Right lobe of liver (tissue), 6 donors: Measurements from ENCODE around the gene ZC3H7A. TPM values are rescaled to one million over a fixed set of nuclear protein-coding genes. Genes with fewer than 3 reads are reported as not detected.
"Not testable (repeated sequence)": the region's sequence is repeated elsewhere in the genome, so short reads cannot be mapped to it uniquely, and the experiment has no call there.

Source experiments
- ATAC-seq, 4 donors: fragments of 200-7000 bp; cut with Tn5 transposase; one replicate each; pipeline ENCODE4 v1.9.1; 2020; ENCODE audit warnings: mild to moderate bottlenecking in 4 of 4, moderate library complexity in 4 of 4
- DNase-seq, 3 donors: peaks; one replicate each; pipeline ENCODE4 v3.0.0-alpha.2; 2020
- H3K27ac ChIP-seq, 3 donors: fragments of 200-600 bp; one replicate each; pipeline ENCODE4 v1.8.0; 2022
- H3K27me3 ChIP-seq, 2 donors: fragments of 200-600 bp; one replicate each; pipeline ENCODE4 v1.8.0; 2022
- H3K36me3 ChIP-seq, 4 donors: fragments of 200-600 bp; sonication (generic) in 1 of 4; one replicate each; pipeline versions ENCODE4 v1.5.1 to v1.8.0; 2017 to 2022; ENCODE audit warnings: control low read depth in 1 of 4
- H3K4me1 ChIP-seq, 4 donors: fragments of 200-600 bp; sonication (generic) in 1 of 4; one replicate each; pipeline versions ENCODE4 v1.5.1 to v1.8.0; 2017 to 2022; ENCODE audit warnings: control low read depth in 1 of 4
- H3K4me3 ChIP-seq, 3 donors: fragments of 200-600 bp; one replicate each; pipeline ENCODE4 v1.8.0; 2022
- H3K9me3 ChIP-seq, 4 donors: fragments of 200-600 bp; sonication (generic) in 1 of 4; one replicate each; pipeline versions ENCODE4 v1.5.1 to v1.8.0; 2017 to 2022; ENCODE audit warnings: control low read depth in 1 of 4
- CTCF ChIP-seq, 4 donors: fragments of 200-600 bp in 3 of 4; fragments of 450-650 bp in 1 of 4; IDR thresholded peaks; one replicate each; pipeline versions ENCODE4 v1.5.1 to v1.8.0; 2016 to 2022; ENCODE audit warnings: antibody characterized with exemption in 4 of 4, mild to moderate bottlenecking in 2 of 4
- POLR2A ChIP-seq: fragments of 450-650 bp; IDR thresholded peaks from one replicate; pipeline ENCODE4 v1.6.1; 2017; ENCODE audit warnings: antibody characterized with exemption, mild to moderate bottlenecking
- WGBS: methylation state at CpG from one replicate; pipeline ENCODE4 v1.1.6; 2018; ENCODE audit warnings: low coverage, low lambda C conversion rate; ENCODE audit not compliant: insufficient coverage; ENCODE audit errors: missing lambda C conversion rate; 5-methylcytosine and 5-hydroxymethylcytosine counted together
- intact Hi-C, 2 donors: fragments of 100-400 bp; cut with DNase I; formaldehyde crosslinking; loops; one replicate each; pipeline versions ENCODE4 v1.11.2 to v1.14.1; 2022
- total RNA-seq, 6 experiments: library from RNA; depleted of rRNA in 2 of 6; stranded (reverse); fragments of >200 nt in 2 of 6; fragmentation: NEBNext Ultra II Directional in 3 of 6; extraction: Animal tissue kit (Norgen Biotek cat#: 25700) in 3 of 6; gene quantifications; one replicate each; pipeline versions ENCODE4 v1.1.0 to v1.2.4, GENCODE V29; 2016 to 2023
- donor health status: DM: no; HTN: yes; CAD: no.
- donor health status: DM: no; HTN: no; CAD: no.
- donor health status: DM: no; HTN: no; CAD: no.
- donor health status: DM: no; HTN: yes; CAD: no.
- donor health status: DM: no; HTN: yes; CAD: no.

ZC3H7A gene
- total RNA-seq, 6 experiments from 2014 or later: 22.8 to 34.0 (median 26.9) TPM

DNA sequence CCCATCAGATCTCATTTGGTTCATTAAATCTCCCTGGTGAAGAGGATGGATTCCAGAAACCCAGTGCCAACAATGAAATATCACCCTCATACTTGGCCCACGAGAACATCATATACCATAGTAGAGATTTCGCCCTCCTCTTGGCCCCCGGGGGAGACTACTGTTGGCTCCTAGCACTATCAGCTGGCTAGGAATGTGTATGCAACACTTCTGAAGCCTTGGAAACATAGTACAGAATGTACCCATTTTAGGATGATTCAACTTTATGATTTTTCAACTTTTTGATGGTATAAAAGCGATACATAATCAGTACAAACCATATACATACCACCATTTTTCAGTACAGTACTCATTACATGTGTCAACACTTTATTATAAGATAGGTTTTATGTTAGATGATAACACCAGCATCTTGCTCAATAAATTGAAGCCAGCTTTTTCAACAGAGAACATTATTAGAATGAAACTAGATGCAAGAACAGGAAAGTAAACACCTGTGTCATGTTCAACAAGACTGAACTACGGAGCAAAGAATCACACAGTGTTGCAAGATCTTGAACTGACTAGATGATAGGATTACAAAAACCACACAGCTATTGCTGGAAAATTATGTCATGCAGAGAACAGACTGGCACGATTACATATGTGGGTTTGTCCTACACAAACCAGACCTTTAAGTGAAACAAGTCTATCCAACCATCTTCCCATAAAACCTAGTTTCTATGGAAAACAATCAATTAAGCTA is 37.1 kb upstream of the ZC3H7A start:
- peak overlapping the region; percentile 73 to 80 (median 74) for H3K27ac ChIP-seq
- ATAC-seq: peak; percentile 89 to 92 (median 91)
- intact Hi-C loops: no loop called here

GRCh38 chr16:11828696-11829095 is 31.6 kb upstream of the ZC3H7A start:
- Histone ChIP-seq H3K9me3 (no peaks in the 10 kb centered on the region), H3K27me3 (no peaks in the 10 kb centered on the region), H3K36me3 (no peaks in the 10 kb centered on the region), H3K4me3 (no peak overlapping the region), H3K27ac (no peak overlapping the region), H3K4me1 (peaks cover 0 to 8% (median 0%) of the 10 kb centered on the region in 4 donors)
- intact Hi-C loops: no loop called here
- TF ChIP-seq CTCF (IDR thresholded peaks at IDR 0.05) (no peak), POLR2A (no peak)
- no peak for DNase-seq
- ATAC-seq: no peak
- 83% methylated on average over 5 of the region's 5 CpGs for WGBS

More for the DNA sequence above, 37.1 kb upstream of the ZC3H7A start:
- H3K9me3 ChIP-seq: no peaks in the 10 kb centered on the region
- no peak for DNase-seq
- H3K4me1 ChIP-seq: peaks cover 0 to 13% (median 4%) of the 10 kb centered on the region in 4 donors
- TF ChIP-seq CTCF (IDR thresholded peaks at IDR 0.05) (no peak), POLR2A (no peak)
- 64% methylated on average over 6 of the region's 6 CpGs for WGBS
- no peaks in the 10 kb centered on the region for H3K27me3 ChIP-seq
- no peak overlapping the region for H3K4me3 ChIP-seq
- peaks cover 0 to 25% (median 16%) of the 10 kb centered on the region in 4 donors for H3K36me3 ChIP-seq

DNA sequence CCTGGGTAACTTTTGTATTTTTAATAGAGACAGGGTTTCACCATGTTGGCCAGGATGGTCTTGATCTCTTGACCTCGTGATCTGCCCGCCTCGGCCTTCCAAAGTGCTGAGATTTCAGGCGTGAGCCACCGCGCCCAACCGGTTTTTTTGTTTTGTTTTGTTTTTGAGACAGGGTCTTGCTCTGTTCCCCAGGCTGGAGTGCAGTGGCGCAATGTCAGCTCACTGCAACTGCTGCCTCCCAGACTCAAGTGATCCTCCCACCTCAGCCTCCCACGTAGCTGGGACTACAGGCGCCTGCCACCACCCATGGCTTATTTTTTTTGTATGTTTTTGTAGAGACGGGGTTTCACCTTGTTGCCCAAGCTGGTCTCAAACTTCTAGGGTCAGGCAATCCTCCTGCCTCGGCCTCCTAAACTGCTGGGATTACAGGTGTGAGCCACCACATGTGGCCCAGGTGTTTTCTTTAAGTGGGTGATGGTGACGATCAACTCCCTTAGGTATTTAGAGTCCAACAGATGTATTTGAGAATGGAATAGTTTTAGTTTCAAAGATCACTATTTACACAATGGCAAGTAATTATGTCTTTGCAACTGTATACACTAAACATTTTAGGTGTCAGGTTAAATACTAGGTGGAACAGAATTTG is 28.6 kb upstream of the ZC3H7A start:
- H3K4me1 ChIP-seq, H3K4me3 ChIP-seq, intact Hi-C loops, H3K36me3 ChIP-seq, DNase-seq, ATAC-seq, H3K9me3 ChIP-seq, H3K27ac ChIP-seq, H3K27me3 ChIP-seq: not testable (repeated sequence)
- 78% methylated on average over 5 of the region's 13 CpGs for WGBS

- H3K4me1 ChIP-seq: peaks cover 0 to 7% (median 0%) of the 10 kb centered on the region in 4 donors
- no peaks in the 10 kb centered on the region for H3K9me3 ChIP-seq
- no peaks in the 10 kb centered on the region for H3K36me3 ChIP-seq
- no peaks in the 10 kb centered on the region for H3K27me3 ChIP-seq
- no peak overlapping the region for H3K4me3 ChIP-seq
- 12% methylated on average over 3 of the region's 5 CpGs for WGBS
- H3K27ac ChIP-seq: peak overlapping the region in 1 of 3 donors; percentile 4
- peak; percentile 80 to 93 (median 85) for ATAC-seq
- peak in 2 of 3 donors; percentile 36 to 64 for DNase-seq
- intact Hi-C loops: no loop called here
- no peak for TF ChIP-seq CTCF (IDR thresholded peaks at IDR 0.05)
- TF ChIP-seq POLR2A: no peak
These were observed 27.3 kb upstream of the ZC3H7A start for GRCh38 chr16:11824362-11824761.

DNA sequence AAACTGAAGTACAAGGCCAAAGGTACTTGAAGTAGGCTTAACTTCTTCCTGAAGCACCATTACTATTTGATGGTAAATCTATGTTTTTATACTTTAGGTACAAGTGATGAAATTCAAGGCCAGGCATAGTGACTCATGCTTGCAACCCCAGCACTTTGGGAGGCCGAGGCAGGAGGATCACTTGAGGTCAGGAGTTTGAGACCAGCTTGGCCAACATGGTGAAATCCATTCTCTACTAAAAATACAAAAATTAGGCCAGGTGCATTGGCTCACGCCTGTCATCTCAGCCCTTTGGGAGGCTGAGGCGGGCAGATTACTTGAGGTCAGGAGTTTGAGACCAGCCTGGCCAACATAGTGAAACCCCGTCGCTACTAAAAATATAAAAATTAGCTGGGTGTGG is 26.6 kb upstream of the ZC3H7A start:
- H3K27ac ChIP-seq, H3K4me1 ChIP-seq, H3K27me3 ChIP-seq, ATAC-seq, DNase-seq, intact Hi-C loops, H3K36me3 ChIP-seq, H3K4me3 ChIP-seq, H3K9me3 ChIP-seq: not testable (repeated sequence)
- WGBS: 77% methylated on average over 3 of the region's 5 CpGs
